BLaER1 treated with 17β-estradiol and CSF1 and Interleukin-3, amounts not matched to agents 10 nM and 100 nM (cell line): Measurements from ENCODE around the gene C2orf76.

Experiments used
- H3K27ac ChIP-seq, 11 experiments: shearing (Covaris generic); formaldehyde crosslinking; 2 replicates each; pipeline ENCODE4 v1.8.1; 2022
- H3K27me3 ChIP-seq, 11 experiments: shearing (Covaris generic); formaldehyde crosslinking; 2 replicates each; pipeline ENCODE4 v1.8.1; 2022
- H3K36me3 ChIP-seq, 11 experiments: shearing (Covaris generic); formaldehyde crosslinking; 2 replicates each; pipeline ENCODE4 v1.8.1; 2022
- H3K4me1 ChIP-seq, 10 experiments: shearing (Covaris generic); formaldehyde crosslinking; 2 replicates each; pipeline ENCODE4 v1.8.1; 2022
- H3K4me2 ChIP-seq, 11 experiments: shearing (Covaris generic); formaldehyde crosslinking; 2 replicates each; pipeline ENCODE4 v1.8.1; 2022
- H3K4me3 ChIP-seq, 10 experiments: shearing (Covaris generic); formaldehyde crosslinking; 2 replicates each; pipeline ENCODE4 v1.8.1; 2022
- H3K9ac ChIP-seq, 11 experiments: shearing (Covaris generic); formaldehyde crosslinking; 2 replicates each; pipeline ENCODE4 v1.8.1; 2022
- H3K9me3 ChIP-seq, 11 experiments: shearing (Covaris generic); formaldehyde crosslinking; replicated peaks in 1 of 11; 2 replicates each; pipeline ENCODE4 v1.8.1; 2022
- H4K20me1 ChIP-seq, 11 experiments: shearing (Covaris generic); formaldehyde crosslinking; 2 replicates each; pipeline ENCODE4 v1.8.1; 2022
- Cebpa-rat ChIP-seq, 11 experiments: shearing (Covaris generic); IDR thresholded peaks; 2 replicates each; pipeline ENCODE4 v1.8.1; 2022

The C2orf76 gene

DNA sequence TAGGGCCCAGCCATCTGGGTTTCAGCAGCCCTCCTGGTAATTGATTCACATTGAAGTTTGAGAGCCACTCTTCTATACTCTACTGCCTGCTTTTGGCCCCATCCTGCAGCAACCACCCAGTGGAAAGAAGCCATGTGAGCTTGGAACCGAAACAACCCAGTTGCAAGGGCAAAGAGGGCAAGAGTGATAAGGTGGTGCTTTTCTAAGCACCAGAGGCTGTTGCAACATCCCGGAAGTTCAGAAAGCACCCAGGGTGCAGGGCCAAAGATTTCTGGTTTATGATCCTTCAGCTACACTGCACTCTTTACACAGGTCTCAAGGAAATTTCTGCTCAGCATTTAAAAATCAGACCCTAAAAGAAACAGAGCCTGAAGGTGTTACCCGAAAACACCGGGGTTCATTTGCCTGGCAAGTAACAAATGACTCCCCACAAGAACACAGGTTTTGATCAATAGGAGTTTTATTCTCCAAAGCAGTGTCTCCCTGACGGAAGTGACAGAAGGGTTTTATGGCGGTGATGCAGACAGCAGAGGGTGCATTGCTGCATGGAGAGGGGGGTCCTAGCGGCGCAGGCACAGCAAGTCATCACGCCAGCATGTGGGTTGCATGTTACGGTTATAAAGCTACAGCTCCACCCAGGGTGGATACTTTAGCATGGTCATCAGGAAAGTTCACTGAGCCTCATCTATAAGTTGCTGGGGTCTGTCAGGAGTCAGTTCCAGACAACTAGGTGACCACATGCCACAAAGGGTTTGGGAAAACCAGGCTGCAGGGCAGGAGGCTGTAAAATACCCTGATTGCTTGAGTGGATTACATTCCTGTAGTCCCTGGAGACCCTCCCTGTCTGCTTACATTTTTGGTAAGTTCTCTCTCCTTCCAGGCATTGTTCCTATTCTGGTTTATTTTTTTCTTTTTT, 36.3 kb upstream of the C2orf76 start:
- Histone ChIP-seq H3K9me3 (0 out of 22 replicates have a peak, but pooled peaks cover 0 to 4% (median 0%) of the 10 kb centered on the region in 11 experiments), H3K27ac (peak overlapping the region in 3 of 11 experiments; percentile 13 to 42 (median 20); a peak in 2 of 22 replicates), H3K4me2 (peak overlapping the region; percentile 44 to 71 (median 52)), H3K4me3 (no peak overlapping the region), H3K4me1 (peaks cover 44 to 56% (median 49%) of the 10 kb centered on the region in 10 experiments), H3K9ac (no peak overlapping the region; a peak in 2 of 22 replicates), H4K20me1 (no peaks in the 10 kb centered on the region), H3K36me3 (no peaks in the 10 kb centered on the region), H3K27me3 (no peaks in the 10 kb centered on the region)
- TF ChIP-seq Cebpa-rat (IDR thresholded peaks at IDR 0.05) = peak in 3 of 11 experiments; percentile 13 to 53 (median 47); a peak in 3 of 22 replicates

- H3K4me2 ChIP-seq = peak overlapping the region in 9 of 11 experiments; percentile 44 to 71 (median 60); a peak in 14 of 22 replicates
- no peak overlapping the region; a peak in 1 of 22 replicates for H3K27ac ChIP-seq
- peaks cover 36 to 48% (median 41%) of the 10 kb centered on the region in 10 experiments for H3K4me1 ChIP-seq
- H4K20me1 ChIP-seq = no peaks in the 10 kb centered on the region
- no peaks in the 10 kb centered on the region for H3K27me3 ChIP-seq
- no peak overlapping the region for H3K4me3 ChIP-seq
- no peak overlapping the region for H3K9ac ChIP-seq
- TF ChIP-seq Cebpa-rat (IDR thresholded peaks at IDR 0.05) = no peak
- 0 out of 22 replicates have a peak, but pooled peaks cover 0 to 4% (median 0%) of the 10 kb centered on the region in 11 experiments for H3K9me3 ChIP-seq
- H3K36me3 ChIP-seq = no peaks in the 10 kb centered on the region
These were observed 35.5 kb upstream of the C2orf76 start for GRCh38 chr2:119402106-119402505.

GRCh38 chr2:119397196-119397595, 30.6 kb upstream of the C2orf76 start:
- H3K4me1 ChIP-seq = peaks cover 9 to 31% (median 16%) of the 10 kb centered on the region in 10 experiments
- H4K20me1 ChIP-seq = no peaks in the 10 kb centered on the region
- no peaks in the 10 kb centered on the region for H3K9me3 ChIP-seq
- no peaks in the 10 kb centered on the region for H3K36me3 ChIP-seq
- H3K27ac ChIP-seq = no peak overlapping the region
- no peak overlapping the region for H3K9ac ChIP-seq
- no peak for TF ChIP-seq Cebpa-rat (IDR thresholded peaks at IDR 0.05)
- H3K4me2 ChIP-seq = no peak overlapping the region
- no peak overlapping the region for H3K4me3 ChIP-seq
- no peaks in the 10 kb centered on the region for H3K27me3 ChIP-seq

DNA sequence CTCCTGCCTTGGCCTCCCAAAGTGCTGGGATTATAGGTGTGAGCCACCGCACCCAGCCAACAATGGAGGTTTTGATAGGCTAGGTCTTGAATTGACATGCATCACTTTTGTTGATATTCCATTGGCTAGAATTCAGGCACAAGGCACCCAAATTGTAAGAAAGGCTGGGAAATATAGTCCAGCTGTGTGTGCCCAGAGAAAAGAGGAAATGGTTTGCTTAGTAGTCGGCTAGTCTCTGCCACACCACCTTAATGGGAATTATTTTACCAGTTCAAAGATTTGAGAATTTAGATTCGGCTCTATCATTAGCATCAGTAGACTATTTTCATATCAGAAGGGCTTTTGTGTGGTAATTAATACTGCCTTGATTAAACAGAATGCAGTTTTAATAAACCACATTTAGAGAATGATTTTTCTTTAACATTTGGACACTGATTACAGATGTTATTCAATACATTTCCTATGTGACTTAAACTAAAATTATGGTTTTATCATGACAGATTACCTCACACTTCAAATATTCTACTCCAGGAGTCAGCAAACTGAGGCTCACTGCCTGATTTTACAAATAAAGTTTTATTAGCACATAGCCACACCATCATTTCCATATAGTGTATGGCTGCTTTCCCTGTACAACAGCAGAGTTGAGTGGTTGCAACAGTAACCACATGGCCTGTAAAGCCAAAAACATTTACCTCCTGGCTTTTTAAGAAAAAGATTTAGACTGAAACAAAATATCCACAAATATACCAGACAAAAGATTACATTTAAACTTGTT, 27.5 kb upstream of the C2orf76 start:
- TF ChIP-seq Cebpa-rat (IDR thresholded peaks at IDR 0.05) = no peak
- H3K9ac ChIP-seq = no peak overlapping the region
- no peak overlapping the region for H3K27ac ChIP-seq
- H3K36me3 ChIP-seq = no peaks in the 10 kb centered on the region
- no peaks in the 10 kb centered on the region for H4K20me1 ChIP-seq
- no peaks in the 10 kb centered on the region for H3K9me3 ChIP-seq
- H3K4me3 ChIP-seq = no peak overlapping the region
- no peak overlapping the region for H3K4me2 ChIP-seq
- H3K4me1 ChIP-seq = peaks cover 17 to 37% (median 23%) of the 10 kb centered on the region in 10 experiments
- H3K27me3 ChIP-seq = no peaks in the 10 kb centered on the region

DNA sequence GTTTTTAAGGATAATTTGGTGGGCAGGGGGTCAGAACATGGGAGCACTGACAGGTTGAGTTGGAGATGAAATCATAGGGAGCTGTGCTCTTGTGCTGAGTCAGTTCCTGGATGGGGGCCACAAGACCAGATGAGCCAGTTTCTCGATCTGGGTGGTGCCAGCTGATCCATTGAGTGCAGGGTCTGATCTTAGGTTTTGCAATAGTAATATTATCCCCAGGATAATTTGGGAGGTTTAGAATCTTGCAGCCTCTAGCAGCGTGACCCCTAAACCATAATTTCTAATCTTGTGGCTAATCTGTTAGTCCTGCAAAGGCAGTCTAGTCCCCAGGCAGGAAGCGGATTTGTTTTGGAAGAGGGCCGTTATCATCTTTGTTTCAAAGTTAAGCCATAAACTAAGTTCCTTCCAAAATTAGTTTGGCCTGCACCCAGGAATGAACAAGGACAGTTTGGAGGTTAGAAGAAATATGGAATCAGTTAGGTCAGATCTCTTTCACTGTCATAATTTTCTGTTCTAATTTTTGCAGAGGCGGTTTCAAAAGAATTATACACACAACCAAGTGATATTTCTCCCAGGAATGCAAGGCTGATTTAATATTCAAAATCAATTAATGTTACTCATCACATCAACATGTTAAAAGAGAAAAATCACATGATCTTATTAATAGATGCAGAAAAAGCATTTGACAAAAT, 23.1 kb upstream of the C2orf76 start:
- Histone ChIP-seq H3K36me3 (no peaks in the 10 kb centered on the region), H3K27ac (peak overlapping the region in 9 of 11 experiments; percentile 50 to 94 (median 88); a peak in 14 of 22 replicates), H3K4me1 (peaks cover 51 to 66% (median 54%) of the 10 kb centered on the region in 10 experiments), H3K27me3 (no peaks in the 10 kb centered on the region), H3K9ac (peak overlapping the region in 5 of 11 experiments; percentile 6 to 25 (median 23); a peak in 4 of 22 replicates), H3K4me3 (0 out of 20 replicates have a peak overlapping the region, but pooled peaks of 1 of the 10 experiments have one; percentile 3), H3K4me2 (peak overlapping the region; percentile 65 to 86 (median 80)), H3K9me3 (0 out of 22 replicates have a peak, but pooled peaks cover 0 to 4% (median 0%) of the 10 kb centered on the region in 11 experiments), H4K20me1 (no peaks in the 10 kb centered on the region)
- no peak for TF ChIP-seq Cebpa-rat (IDR thresholded peaks at IDR 0.05)

- Histone ChIP-seq H3K36me3 (no peaks in the 10 kb centered on the region), H4K20me1 (no peaks in the 10 kb centered on the region), H3K9ac (peak overlapping the region; percentile 65 to 81 (median 74); a peak in 21 of 22 replicates), H3K27ac (peak overlapping the region; percentile 74 to 94 (median 86)), H3K4me2 (peak overlapping the region; percentile 65 to 86 (median 80)), H3K4me3 (peak overlapping the region; percentile 2 to 51 (median 39); a peak in 14 of 20 replicates), H3K4me1 (peaks cover 67 to 78% (median 73%) of the 10 kb centered on the region in 10 experiments), H3K9me3 (0 out of 22 replicates have a peak, but pooled peaks cover 0 to 4% (median 0%) of the 10 kb centered on the region in 11 experiments), H3K27me3 (no peaks in the 10 kb centered on the region)
- peak in 10 of 11 experiments; percentile 71 to 91 (median 86); a peak in 18 of 22 replicates for TF ChIP-seq Cebpa-rat (IDR thresholded peaks at IDR 0.05)
These were observed 20.9 kb upstream of the C2orf76 start for GRCh38 chr2:119387381-119388129.

GRCh38 chr2:119385466-119385865, 18.8 kb upstream of the C2orf76 start:
- Histone ChIP-seq H4K20me1 (no peaks in the 10 kb centered on the region), H3K9ac (no peak overlapping the region), H3K36me3 (no peaks in the 10 kb centered on the region), H3K4me2 (peak overlapping the region in 10 of 11 experiments; percentile 40 to 86 (median 78); a peak in 20 of 22 replicates), H3K9me3 (0 out of 22 replicates have a peak, but pooled peaks cover 0 to 4% (median 0%) of the 10 kb centered on the region in 11 experiments), H3K27me3 (no peaks in the 10 kb centered on the region), H3K4me1 (peaks cover 67 to 78% (median 73%) of the 10 kb centered on the region in 10 experiments), H3K4me3 (no peak overlapping the region), H3K27ac (peak overlapping the region in 4 of 11 experiments; percentile 17 to 29 (median 20); a peak in 3 of 22 replicates)
- TF ChIP-seq Cebpa-rat (IDR thresholded peaks at IDR 0.05) = no peak
